Natural killer cell (primary cell): Measurements from ENCODE around the gene NPM1. TPM values are rescaled to one million over a fixed set of nuclear protein-coding genes. Genes with fewer than 3 reads are reported as not detected.
A peak's percentile ranks its signal among the peaks of the same experiment; 100 is the strongest.
"Not testable (repeated sequence)": the region's sequence is repeated elsewhere in the genome, so short reads cannot be mapped to it uniquely, and the experiment has no call there.

Source experiments
- ATAC-seq, 3 donors: fragments of 150-1000 bp in 2 of 3; fragments of 200-7000 bp in 1 of 3; cut with Tn5 transposase; 1 replicate in 1 of 3; 2 replicates in 2 of 3; pipeline ENCODE4 v1.10.0; 2021; ENCODE audit warnings: mild to moderate bottlenecking in 2 of 3, moderate library complexity in 2 of 3
- DNase-seq, 2 donors: peaks; one replicate each; pipeline versions ENCODE4 v3.0.0 to v3.0.0-alpha.2; 2013 to 2021; ENCODE audit warnings: mixed read lengths in 1 of 2
- H3K27ac ChIP-seq: one replicate; pipeline ENCODE4 v1.5.1; 2013; ENCODE audit warnings: mild to moderate bottlenecking, low read length
- H3K27me3 ChIP-seq: one replicate; pipeline ENCODE4 v1.6.1; 2013; ENCODE audit warnings: low read length; ENCODE audit not compliant: control insufficient read depth, insufficient read depth
- H3K36me3 ChIP-seq: one replicate; pipeline ENCODE4 v1.6.1; 2013; ENCODE audit warnings: low read length; ENCODE audit not compliant: control insufficient read depth, insufficient read depth
- H3K4me1 ChIP-seq: one replicate; pipeline ENCODE4 v1.6.1; 2013; ENCODE audit warnings: low read length; ENCODE audit not compliant: control insufficient read depth, insufficient read depth
- H3K4me3 ChIP-seq: one replicate; pipeline ENCODE4 v1.5.1; 2013; ENCODE audit warnings: low read length
- H3K9me3 ChIP-seq: one replicate; pipeline ENCODE4 v1.6.1; 2013; ENCODE audit warnings: low read length; ENCODE audit not compliant: control insufficient read depth, insufficient read depth
- H3K27ac Mint-ChIP-seq, 2 donors: one replicate each; pipeline ENCODE4 v1.8.0; 2022; ENCODE audit warnings: mild to moderate bottlenecking in 2 of 2, mixed read lengths in 2 of 2, moderate library complexity in 1 of 2
- H3K27me3 Mint-ChIP-seq, 2 donors: one replicate each; pipeline ENCODE4 v1.8.0; 2022; ENCODE audit warnings: low read depth in 2 of 2, mixed read lengths in 2 of 2
- H3K36me3 Mint-ChIP-seq: one replicate; pipeline ENCODE4 v1.8.0; 2022; ENCODE audit warnings: mixed read lengths
- H3K4me1 Mint-ChIP-seq, 2 donors: one replicate each; pipeline ENCODE4 v1.8.0; 2022; ENCODE audit warnings: mixed read lengths in 2 of 2
- H3K4me3 Mint-ChIP-seq: one replicate; pipeline ENCODE4 v1.8.0; 2022; ENCODE audit warnings: mild to moderate bottlenecking, moderate library complexity, mixed read lengths
- H3K9me3 Mint-ChIP-seq, 2 donors: one replicate each; pipeline ENCODE4 v1.8.0; 2022; ENCODE audit warnings: mixed read lengths in 2 of 2
- CTCF ChIP-seq: fragments of 200-600 bp; IDR thresholded peaks from one replicate; pipeline ENCODE4 v1.8.0; 2022; ENCODE audit warnings: antibody characterized with exemption
- WGBS: methylation state at CpG from one replicate; pipeline ENCODE4 v1.1.7; 2013; ENCODE audit warnings: missing lambda C conversion rate; ENCODE audit not compliant: insufficient coverage; 5-methylcytosine and 5-hydroxymethylcytosine counted together
- intact Hi-C: fragments of 100-400 bp; cut with micrococcal nuclease; formaldehyde crosslinking; loops from one replicate; pipeline ENCODE4 v1.14.2; 2022
- total RNA-seq, 4 donors: library from RNA; stranded (reverse); fragments of 120-200 nt in 1 of 4; gene quantifications; one replicate each; pipeline versions ENCODE4 v1.2.3 to v1.2.4, GENCODE V29; 2013 to 2022

The NPM1 gene
- total RNA-seq, 3 donors from 2014 or later (not counting 1 experiment from before 2014, with no cell fraction given), result 440 to 554 (median 454) TPM

- intact Hi-C loops, result no loop called here
- Mint-ChIP-seq H3K27me3 (peaks cover 0 to 2% of the 10 kb centered on the region in 2 donors), H3K36me3 (no peaks in the 10 kb centered on the region), H3K4me1 (no peaks in the 10 kb centered on the region), H3K4me3 (no peak overlapping the region), H3K9me3 (no peaks in the 10 kb centered on the region), H3K27ac (no peak overlapping the region)
- H3K9me3 ChIP-seq, result no peaks in the 10 kb centered on the region
- TF ChIP-seq CTCF, result no peak
- H3K36me3 ChIP-seq, result no peaks in the 10 kb centered on the region
- DNase-seq, result peak in 1 of 2 donors; percentile 51
- H3K27ac ChIP-seq, result no peak overlapping the region
- peak in 2 of 3 donors; percentile 34 to 72 for ATAC-seq
- H3K4me1 ChIP-seq, result no peaks in the 10 kb centered on the region
- 69% methylated on average over 5 of the region's 5 CpGs for WGBS
- H3K27me3 ChIP-seq, result no peaks in the 10 kb centered on the region
- H3K4me3 ChIP-seq, result peak overlapping the region; percentile 16
Measured at GRCh38 chr5:171355302-171355724, 32.3 kb upstream of the NPM1 start.

DNA sequence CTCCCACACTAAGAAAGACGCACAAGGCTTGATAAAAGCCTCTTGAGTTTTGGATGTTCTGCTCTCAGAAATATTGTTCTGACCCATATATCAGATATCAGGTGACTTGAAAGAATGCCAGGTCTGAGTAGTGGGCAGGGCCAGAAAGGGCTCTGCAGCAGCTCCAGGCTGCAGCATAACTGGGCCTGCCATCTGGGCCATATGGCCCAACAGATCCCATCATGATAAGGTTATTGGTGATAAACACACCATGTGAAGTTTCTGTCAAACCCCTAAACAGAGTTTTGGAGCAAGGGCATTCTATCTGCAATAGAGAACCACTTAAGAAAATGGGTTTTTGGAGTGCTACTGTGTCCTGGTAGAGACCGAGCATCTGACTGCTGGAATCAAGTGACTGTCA lies 29.8 kb upstream of the NPM1 start:
- no peaks in the 10 kb centered on the region for H3K4me1 ChIP-seq

DNA sequence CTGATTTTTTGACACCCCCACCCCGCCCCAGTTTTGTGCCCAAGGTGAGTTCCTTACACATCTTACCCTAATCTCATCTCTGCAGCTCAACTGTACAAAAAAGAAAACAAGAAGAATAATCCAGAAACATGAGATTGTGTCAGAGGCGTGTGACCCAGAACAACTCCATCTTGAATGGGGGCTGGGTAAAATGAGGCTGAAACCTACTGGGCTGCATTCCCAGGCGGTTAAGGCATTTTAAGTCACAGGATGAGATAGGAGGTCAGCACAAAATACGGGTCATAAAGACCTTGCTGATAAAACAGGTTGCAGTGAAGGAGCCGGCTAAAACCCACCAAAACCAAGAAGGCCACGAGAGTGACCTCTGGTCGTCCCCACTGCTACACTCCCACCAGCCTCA lies 26.5 kb upstream of the NPM1 start:
- intact Hi-C loops, H3K9me3 Mint-ChIP-seq, H3K36me3 ChIP-seq, H3K4me1 ChIP-seq, H3K4me1 Mint-ChIP-seq, H3K27me3 ChIP-seq, H3K27ac ChIP-seq, H3K9me3 ChIP-seq, H3K36me3 Mint-ChIP-seq, H3K27ac Mint-ChIP-seq, DNase-seq, H3K4me3 Mint-ChIP-seq, H3K4me3 ChIP-seq, ATAC-seq: not testable (repeated sequence)
- H3K27me3 Mint-ChIP-seq, result peaks cover 6 to 26% of the 10 kb centered on the region in 2 donors
- WGBS, result 82% methylated on average over 7 of the region's 7 CpGs

More for the DNA sequence above, 29.8 kb upstream of the NPM1 start:
- H3K4me3 ChIP-seq, result no peak overlapping the region
- no peaks in the 10 kb centered on the region for H3K36me3 Mint-ChIP-seq
- TF ChIP-seq CTCF, result no peak
- no peaks in the 10 kb centered on the region for H3K4me1 Mint-ChIP-seq
- H3K27me3 Mint-ChIP-seq, result peaks cover 0 to 4% of the 10 kb centered on the region in 2 donors
- DNase-seq (no peak), ATAC-seq (no peak)
- H3K36me3 ChIP-seq, result no peaks in the 10 kb centered on the region
- no peak overlapping the region for H3K27ac Mint-ChIP-seq
- no peaks in the 10 kb centered on the region for H3K27me3 ChIP-seq
- intact Hi-C loops, result no loop called here
- no peak overlapping the region for H3K4me3 Mint-ChIP-seq
- 98% methylated on average over 2 of the region's 2 CpGs for WGBS
- H3K9me3 ChIP-seq, result no peaks in the 10 kb centered on the region
- H3K27ac ChIP-seq, result no peak overlapping the region
- H3K9me3 Mint-ChIP-seq, result no peaks in the 10 kb centered on the region

GRCh38 chr5:171363249-171363648 lies 24.4 kb upstream of the NPM1 start:
- peaks cover 13 to 26% of the 10 kb centered on the region in 2 donors for H3K27me3 Mint-ChIP-seq
- ATAC-seq, H3K27ac Mint-ChIP-seq, DNase-seq, H3K4me1 ChIP-seq, intact Hi-C loops, H3K9me3 Mint-ChIP-seq, H3K4me3 ChIP-seq, H3K27ac ChIP-seq, H3K36me3 ChIP-seq, H3K27me3 ChIP-seq, H3K9me3 ChIP-seq, H3K4me1 Mint-ChIP-seq, H3K4me3 Mint-ChIP-seq, H3K36me3 Mint-ChIP-seq: not testable (repeated sequence)
- WGBS, result 100% methylated on average over 2 of the region's 3 CpGs
